ENCODE measurements around the gene MALAT1. TPM values are rescaled to one million over a fixed set of nuclear protein-coding genes. Genes with fewer than 3 reads are reported as not detected.
"Not testable (repeated sequence)": the region's sequence is repeated elsewhere in the genome, so short reads cannot be mapped to it uniquely, and the experiment has no call there.

Gene MALAT1
- total RNA-seq, 1 experiment from 2014 or later, result 6,000 TPM

- not testable (repeated sequence) for H3K9me2 ChIP-seq (ENCODE audit: insufficient read depth); DNase-seq (ENCODE audit: low read depth, low spot score); H3K36me3 ChIP-seq (ENCODE audit: control insufficient read depth in 1 of 2, insufficient read depth in 2 of 2, low read length in 2 of 2); H3K9me3 ChIP-seq (ENCODE audit: control insufficient read depth in 1 of 2, insufficient read depth in 1 of 2, low read depth in 1 of 2, low read length in 2 of 2); H3K27me3 ChIP-seq (ENCODE audit: insufficient read depth, low read length); H2AFZ ChIP-seq (ENCODE audit: low read depth, low read length, poor library complexity, severe bottlenecking); ATAC-seq; H4K20me1 ChIP-seq (ENCODE audit: insufficient read depth)
- 0 out of 2 replicates have a peak, but pooled peaks have one; percentile 19 for TF ChIP-seq POLR2AphosphoS5 (IDR thresholded peaks at IDR 0.05; ENCODE audit: low read depth, low read length)
- intact Hi-C loops (cut with micrococcal nuclease), result loop anchor here (2.0 kb wide), 1 partner anchor 34 kb away; no protein-coding TSS in a partner anchor
- peaks cover 68 to 85% of the 10 kb centered on the region in 2 experiments for H3K4me1 ChIP-seq (ENCODE audit: control insufficient read depth in 1 of 2, insufficient read depth in 2 of 2, low read length in 2 of 2)
- RAD21 ChIA-PET (ENCODE audit: low non-redundant PET in 1 of 2, low total read pairs in 2 of 2, uncharacterized antibody in 2 of 2, unreplicated experiment in 2 of 2), result interaction anchor here (0.8 to 1.8 kb wide), 6 partner anchors 24 to 38 kb away, joined by 3 to 27 read pairs (median 4); partner anchors contain the start of gene MALAT1 (in 1 of the 2)
- TSS peak; percentile 88 for BruUV-seq (replicated peaks)
- H3K27ac ChIP-seq (ENCODE audit: low read depth, low read length), result peak overlapping the region; percentile 97
- H3K4me2 ChIP-seq (ENCODE audit: low read length), result peak overlapping the region; percentile 73
- CTCF ChIA-PET, result interaction anchor here (0.6 to 3.0 kb wide), 8 partner anchors 15 to 91 kb away, joined by 3 to 31 read pairs (median 6); no protein-coding TSS in a partner anchor
- peak overlapping the region in 1 of 2 experiments; percentile 31; a peak in 2 of 4 replicates for H3K4me3 ChIP-seq (replicated peaks in 1 of 2; ENCODE audit: low read depth in 1 of 2, low read length in 2 of 2)
- peaks cover 43% of the 10 kb centered on the region for H3K79me2 ChIP-seq (ENCODE audit: insufficient read depth, low read length)
- POLR2A ChIA-PET, result interaction anchor here (1.0 to 15.6 kb wide), 8 partner anchors 11 to 139 kb away, joined by 3 to 1499 read pairs (median 8); partner anchors contain the start of genes DPF2, MALAT1 and NEAT1
- peak overlapping the region; percentile 65 for H3K9ac ChIP-seq (ENCODE audit: low read length)
Measured at GRCh38 chr11:65472588-65473277, 26.1 kb upstream of the MALAT1 start.

- Histone ChIP-seq H3K9ac (ENCODE audit: low read length) (peak overlapping the region; percentile 65), H3K79me2 (ENCODE audit: insufficient read depth, low read length) (peaks cover 43% of the 10 kb centered on the region), H2AFZ (ENCODE audit: low read depth, low read length, poor library complexity, severe bottlenecking) (no peak overlapping the region), H3K4me2 (ENCODE audit: low read length) (peak overlapping the region; percentile 73), H3K36me3 (ENCODE audit: control insufficient read depth in 1 of 2, insufficient read depth in 2 of 2, low read length in 2 of 2) (no peaks in the 10 kb centered on the region), H3K27ac (ENCODE audit: low read depth, low read length) (peak overlapping the region; percentile 97), H4K20me1 (ENCODE audit: insufficient read depth) (no peaks in the 10 kb centered on the region), H3K27me3 (ENCODE audit: insufficient read depth, low read length) (no peaks in the 10 kb centered on the region), H3K4me3 (replicated peaks in 1 of 2; ENCODE audit: low read depth in 1 of 2, low read length in 2 of 2) (0 out of 4 replicates have a peak overlapping the region, but pooled peaks of 1 of the 2 experiments have one; percentile 11), H3K9me2 (ENCODE audit: insufficient read depth) (no peaks in the 10 kb centered on the region), H3K9me3 (ENCODE audit: control insufficient read depth in 1 of 2, insufficient read depth in 1 of 2, low read depth in 1 of 2, low read length in 2 of 2) (no peaks in the 10 kb centered on the region), H3K4me1 (ENCODE audit: control insufficient read depth in 1 of 2, insufficient read depth in 2 of 2, low read length in 2 of 2) (peaks cover 68 to 83% of the 10 kb centered on the region in 2 experiments)
- ChIA-PET RAD21 (ENCODE audit: low non-redundant PET in 1 of 2, low total read pairs in 2 of 2, uncharacterized antibody in 2 of 2, unreplicated experiment in 2 of 2) (no interaction called here), CTCF (interaction anchor here (2.6 to 3.0 kb wide), 2 partner anchors 33 to 58 kb away, joined by 15 to 31 read pairs; no protein-coding TSS in a partner anchor), POLR2A (interaction anchor here (2.8 to 15.6 kb wide), 4 partner anchors 16 to 50 kb away, joined by 11 to 1499 read pairs (median 65); partner anchors contain the start of genes MALAT1 and NEAT1)
- BruUV-seq (replicated peaks), result no TSS peak
- ATAC-seq, result no peak
- intact Hi-C loops (cut with micrococcal nuclease), result loop anchor here (2.0 kb wide), 1 partner anchor 33 kb away; no protein-coding TSS in a partner anchor
- no peak for DNase-seq (ENCODE audit: low read depth, low spot score)
- TF ChIP-seq REST (IDR thresholded peaks at IDR 0.05; ENCODE audit: low read depth), result no peak
- no peak for TF ChIP-seq POLR2A (IDR thresholded peaks at IDR 0.05; ENCODE audit: borderline replicate concordance, extremely low read depth, insufficient read depth, insufficient read length)
- TF ChIP-seq ZFX (IDR thresholded peaks at IDR 0.05), result no peak
- no peak for TF ChIP-seq ZNF274 (IDR thresholded peaks at IDR 0.05; ENCODE audit: low read depth, low read length)
- TF ChIP-seq EZH2phosphoT487 (IDR thresholded peaks at IDR 0.05; ENCODE audit: borderline replicate concordance), result no peak
- TF ChIP-seq RAD21 (IDR thresholded peaks at IDR 0.05; ENCODE audit: low read depth), result no peak
- TF ChIP-seq ZBTB33 (IDR thresholded peaks at IDR 0.05; ENCODE audit: extremely low read depth, insufficient replicate concordance, low read length), result no peak
- TF ChIP-seq SP1 (IDR thresholded peaks at IDR 0.05; ENCODE audit: low read depth), result no peak
- TF ChIP-seq SRF (IDR thresholded peaks at IDR 0.05; ENCODE audit: low read depth), result no peak
- no peak for TF ChIP-seq JUND (IDR thresholded peaks at IDR 0.05)
- TF ChIP-seq EZH2 (IDR thresholded peaks at IDR 0.05), result no peak
Measured at GRCh38 chr11:65473278-65473860, 25.5 kb upstream of the MALAT1 start.

All from HCT116 (cell line).